ENCODE results near the gene NLRP7. TPM values are rescaled to one million over a fixed set of nuclear protein-coding genes. Genes with fewer than 3 reads are reported as not detected.
"Not testable (repeated sequence)": the region's sequence is repeated elsewhere in the genome, so short reads cannot be mapped to it uniquely, and the experiment has no call there.

Gene NLRP7
- total RNA-seq, 1 experiment from 2014 or later, result 1.1 TPM

- Histone ChIP-seq H3K27me3 (ENCODE audit: insufficient read depth, low read length) (no peaks in the 10 kb centered on the region), H4K8ac (replicated peaks; ENCODE audit: insufficient read length, low read depth, low read length) (no peak overlapping the region), H3K79me1 (ENCODE audit: insufficient read depth, low read depth, low read length, poor library complexity, severe bottlenecking) (no peaks in the 10 kb centered on the region), H3K23ac (ENCODE audit: insufficient read length, low read depth, low read length) (no peak overlapping the region), H2BK20ac (ENCODE audit: low read depth, low read length, poor library complexity, severe bottlenecking) (no peak overlapping the region), H3K4me1 (ENCODE audit: insufficient read depth, low read length) (no peaks in the 10 kb centered on the region), H3K56ac (ENCODE audit: insufficient read length, low read depth, low read length) (no peak overlapping the region), H3K9me3 (ENCODE audit: control insufficient read depth, low read depth, low read length) (no peaks in the 10 kb centered on the region), H2BK15ac (ENCODE audit: low read depth, low read length) (no peak overlapping the region), H2BK120ac (ENCODE audit: low read depth, low read length, poor library complexity, severe bottlenecking) (no peak overlapping the region), H3K23me2 (ENCODE audit: insufficient read length, low read depth, low read length, poor library complexity, severe bottlenecking) (no peaks in the 10 kb centered on the region), H2AFZ (ENCODE audit: low read length) (no peak overlapping the region), H3K9ac (ENCODE audit: extremely low read depth, insufficient read length, low read length) (no peak overlapping the region), H2BK5ac (ENCODE audit: insufficient read length, low read length) (no peak overlapping the region), H4K5ac (ENCODE audit: insufficient read length, low read depth, low read length) (no peak overlapping the region), H3K18ac (ENCODE audit: insufficient read length, low read depth, low read length) (no peak overlapping the region), H2BK12ac (ENCODE audit: insufficient read length, low read depth, low read length) (no peak overlapping the region), H3K4ac (ENCODE audit: low read depth, low read length) (no peak overlapping the region), H3T11ph (ENCODE audit: low read length) (no peak overlapping the region), H3K79me2 (ENCODE audit: insufficient read depth, low read length) (no peaks in the 10 kb centered on the region), H2AK5ac (ENCODE audit: insufficient read length, low read length) (no peak overlapping the region), H3K27ac (ENCODE audit: insufficient read length, low read depth, low read length) (no peak overlapping the region), H4K91ac (ENCODE audit: insufficient read length, low read depth, low read length) (no peak overlapping the region), H4K20me1 (ENCODE audit: control insufficient read depth, insufficient read depth, insufficient read length) (no peaks in the 10 kb centered on the region), H3K14ac (ENCODE audit: insufficient read depth, low read length) (no peak overlapping the region), H3K4me2 (ENCODE audit: insufficient read depth, insufficient read length, low read length) (no peak overlapping the region)
- H3K4me3 Mint-ChIP-seq, result no peak overlapping the region
- WGBS (ENCODE audit: extremely low coverage, insufficient read length, low lambda C conversion rate), result no CpG with 5 or more reads among the region's 3 CpGs
- H3K27me3 Mint-ChIP-seq (ENCODE audit: low read depth), result peaks cover 27% of the 10 kb centered on the region
- H3K9me3 Mint-ChIP-seq, result peaks cover 0 to 71% of the 10 kb centered on the region in 2 experiments; a peak in 3 of 5 replicates
- no peaks in the 10 kb centered on the region for H3K4me1 Mint-ChIP-seq
- TF ChIP-seq CTCF (conservative IDR thresholded peaks at IDR 0.05), result no peak
- no peak overlapping the region for H3K27ac Mint-ChIP-seq
- peaks cover 26 to 78% (median 45%) of the 10 kb centered on the region in 3 experiments; a peak in 6 of 7 replicates for H3K36me3 Mint-ChIP-seq (ENCODE audit: insufficient read depth in 1 of 3, low read depth in 3 of 3)
- no peak for DNase-seq
Measured at GRCh38 chr19:54995561-54995960, 48.2 kb upstream of the NLRP7 start.

GRCh38 chr19:54989531-54989930, 42.2 kb upstream of the NLRP7 start:
- peaks cover 0 to 81% of the 10 kb centered on the region in 2 experiments; a peak in 3 of 5 replicates for H3K9me3 Mint-ChIP-seq
- H3K79me2 ChIP-seq (ENCODE audit: insufficient read depth, low read length); H3K4me1 ChIP-seq (ENCODE audit: insufficient read depth, low read length); H3K4me2 ChIP-seq (ENCODE audit: insufficient read depth, insufficient read length, low read length); H3K79me1 ChIP-seq (ENCODE audit: insufficient read depth, low read depth, low read length, poor library complexity, severe bottlenecking); H4K5ac ChIP-seq (ENCODE audit: insufficient read length, low read depth, low read length); H3K23me2 ChIP-seq (ENCODE audit: insufficient read length, low read depth, low read length, poor library complexity, severe bottlenecking); H3K4me3 Mint-ChIP-seq; H3K4me1 Mint-ChIP-seq; H2BK120ac ChIP-seq (ENCODE audit: low read depth, low read length, poor library complexity, severe bottlenecking); H4K20me1 ChIP-seq (ENCODE audit: control insufficient read depth, insufficient read depth, insufficient read length); H3K18ac ChIP-seq (ENCODE audit: insufficient read length, low read depth, low read length); H3K14ac ChIP-seq (ENCODE audit: insufficient read depth, low read length); H2BK15ac ChIP-seq (ENCODE audit: low read depth, low read length); H3K27me3 ChIP-seq (ENCODE audit: insufficient read depth, low read length); H4K91ac ChIP-seq (ENCODE audit: insufficient read length, low read depth, low read length); H2BK20ac ChIP-seq (ENCODE audit: low read depth, low read length, poor library complexity, severe bottlenecking); H2AFZ ChIP-seq (ENCODE audit: low read length); H3K56ac ChIP-seq (ENCODE audit: insufficient read length, low read depth, low read length); H2AK5ac ChIP-seq (ENCODE audit: insufficient read length, low read length); DNase-seq; H2BK5ac ChIP-seq (ENCODE audit: insufficient read length, low read length); H2BK12ac ChIP-seq (ENCODE audit: insufficient read length, low read depth, low read length); H3K27ac ChIP-seq (ENCODE audit: insufficient read length, low read depth, low read length); H3K9me3 ChIP-seq (ENCODE audit: control insufficient read depth, low read depth, low read length); H3K23ac ChIP-seq (ENCODE audit: insufficient read length, low read depth, low read length); H3K9ac ChIP-seq (ENCODE audit: extremely low read depth, insufficient read length, low read length); H3K4ac ChIP-seq (ENCODE audit: low read depth, low read length); H3T11ph ChIP-seq (ENCODE audit: low read length); H4K8ac ChIP-seq (replicated peaks; ENCODE audit: insufficient read length, low read depth, low read length): not testable (repeated sequence)
- H3K27me3 Mint-ChIP-seq (ENCODE audit: low read depth), result peaks cover 24% of the 10 kb centered on the region
- H3K36me3 Mint-ChIP-seq (ENCODE audit: insufficient read depth in 1 of 3, low read depth in 3 of 3), result peaks cover 14 to 85% (median 49%) of the 10 kb centered on the region in 3 experiments; a peak in 6 of 7 replicates
- WGBS (ENCODE audit: extremely low coverage, insufficient read length, low lambda C conversion rate), result no CpG with 5 or more reads among the region's 11 CpGs
- peak overlapping the region in 1 of 3 experiments; percentile 67; a peak in 1 of 7 replicates for H3K27ac Mint-ChIP-seq
